LoVo (cell line): ENCODE data around the gene PLXDC2.
"Not testable (repeated sequence)": the region's sequence is repeated elsewhere in the genome, so short reads cannot be mapped to it uniquely, and the experiment has no call there.

ENCODE experiments used
- DNase-seq: peaks from one replicate; pipeline ENCODE4 v3.0.0-alpha.2; 2016; ENCODE audit warnings: low spot score

PLXDC2 gene

GRCh38 chr10:19979628-19980027, 163.4 kb downstream of the PLXDC2 start:
- no peak for DNase-seq

- DNase-seq, result no peak
These were observed 167.8 kb downstream of the PLXDC2 start for GRCh38 chr10:19983880-19984565.

GRCh38 chr10:19985745-19986144, 169.5 kb downstream of the PLXDC2 start:
- DNase-seq, result no peak

- DNase-seq, result no peak
These were observed 170.4 kb downstream of the PLXDC2 start for GRCh38 chr10:19986591-19986990.

- DNase-seq, result no peak
These were observed 171.7 kb downstream of the PLXDC2 start for GRCh38 chr10:19987931-19988330.

DNA sequence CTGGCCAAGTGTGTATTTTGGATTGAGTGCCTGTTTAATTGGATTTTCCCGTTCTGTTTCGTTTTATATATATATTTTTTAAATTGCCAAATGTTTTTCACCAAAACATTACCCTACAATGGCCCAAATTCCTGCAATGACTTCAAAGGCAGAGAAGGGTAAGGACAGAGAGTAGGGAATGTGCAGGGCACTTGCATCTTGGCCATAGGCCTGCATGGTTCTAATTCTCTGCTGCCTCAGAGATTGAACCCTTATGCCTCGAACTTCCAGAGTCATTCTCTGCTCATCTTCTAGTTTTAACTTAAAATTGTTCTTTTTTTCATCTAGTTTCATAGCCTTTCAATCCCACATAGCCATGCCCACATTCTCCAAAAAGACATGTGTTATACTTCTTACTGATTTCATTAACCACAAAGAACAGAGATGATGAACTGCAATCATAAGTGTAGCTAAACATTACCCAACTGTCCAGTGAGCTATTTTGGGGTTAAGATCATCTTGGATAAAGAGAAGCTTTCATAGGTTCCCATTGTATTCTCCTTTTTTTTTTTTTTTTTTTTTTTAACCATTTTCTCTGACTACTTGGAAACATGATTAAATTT, 177.6 kb downstream of the PLXDC2 start:
- no peak for DNase-seq

GRCh38 chr10:19998482-19998881, 182.2 kb downstream of the PLXDC2 start:
- no peak for DNase-seq

DNA sequence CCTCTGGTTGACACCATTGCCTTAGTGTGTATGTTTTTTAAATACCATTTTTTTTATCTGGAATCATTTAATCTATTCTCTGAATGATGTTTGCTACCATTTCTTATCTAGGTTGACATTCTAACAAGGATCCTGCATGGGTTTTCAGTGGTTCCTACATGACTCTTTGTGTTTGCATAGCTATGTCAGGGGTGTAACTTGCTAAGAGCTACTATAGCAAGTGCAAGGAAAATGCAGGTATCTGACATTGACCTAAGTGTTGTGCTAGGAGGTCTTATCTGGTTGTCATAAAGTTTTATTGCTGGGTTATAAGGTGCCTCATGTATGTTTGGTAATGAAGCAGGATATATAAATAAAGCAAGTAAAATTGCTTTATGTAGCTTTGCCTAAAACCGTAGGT, 183.2 kb downstream of the PLXDC2 start:
- DNase-seq, result no peak

- DNase-seq, result not testable (repeated sequence)
These were observed 185.8 kb downstream of the PLXDC2 start for GRCh38 chr10:20002026-20002425.

GRCh38 chr10:20002657-20003056, 186.4 kb downstream of the PLXDC2 start:
- no peak for DNase-seq

GRCh38 chr10:20004087-20004523, 187.9 kb downstream of the PLXDC2 start:
- DNase-seq, result no peak

DNA sequence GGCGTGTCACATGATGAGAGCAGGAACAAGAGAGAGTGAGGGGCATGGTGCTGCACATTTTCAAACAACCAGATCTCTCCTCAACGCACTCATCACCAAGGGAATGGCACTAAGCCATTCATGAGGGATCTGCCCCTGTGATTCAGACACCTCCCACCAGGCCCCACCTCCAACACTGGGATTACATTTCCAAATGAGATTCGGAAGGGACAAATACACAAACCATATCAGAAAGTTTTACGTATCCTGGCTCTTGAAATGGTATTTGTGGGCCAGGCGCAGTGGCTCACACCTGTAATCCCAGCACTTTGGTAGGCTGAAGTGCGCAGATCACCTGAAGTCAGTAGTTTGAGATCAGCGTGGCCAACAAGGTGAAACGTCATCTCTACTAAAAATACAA, 189.4 kb downstream of the PLXDC2 start:
- no peak for DNase-seq

DNA sequence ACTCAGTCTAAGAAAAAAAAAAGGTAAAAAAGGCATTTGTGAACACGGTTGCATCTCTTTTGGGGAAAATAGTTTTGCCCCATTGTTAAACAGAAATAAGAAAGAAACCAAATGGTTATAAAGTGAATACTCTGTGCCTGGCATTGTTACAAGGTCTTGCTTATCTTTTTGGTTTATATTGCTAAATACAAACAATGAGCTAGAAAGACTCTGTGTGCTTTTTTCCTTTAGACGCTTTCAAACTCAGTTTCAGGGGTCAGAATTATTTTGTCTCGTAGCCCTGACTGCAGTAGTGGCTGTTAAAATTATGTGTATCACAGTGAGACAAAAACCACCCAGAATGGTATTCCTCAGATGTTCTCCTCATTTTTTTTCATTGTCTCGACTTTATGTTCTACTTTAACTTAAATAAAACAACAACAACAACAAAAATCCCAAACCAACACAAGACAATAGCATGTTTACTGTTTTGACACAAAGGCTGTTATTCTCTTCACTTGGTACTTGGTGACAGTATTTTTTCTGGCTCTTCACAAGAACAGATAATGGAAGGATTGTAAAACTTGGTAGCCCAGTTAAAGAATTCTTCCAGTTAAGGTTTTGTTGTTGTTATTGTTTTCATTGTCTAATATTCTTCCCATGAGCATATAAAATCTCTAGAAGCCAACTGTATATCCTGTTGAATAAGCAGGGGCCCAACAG, 190.1 kb downstream of the PLXDC2 start:
- no peak for DNase-seq

DNA sequence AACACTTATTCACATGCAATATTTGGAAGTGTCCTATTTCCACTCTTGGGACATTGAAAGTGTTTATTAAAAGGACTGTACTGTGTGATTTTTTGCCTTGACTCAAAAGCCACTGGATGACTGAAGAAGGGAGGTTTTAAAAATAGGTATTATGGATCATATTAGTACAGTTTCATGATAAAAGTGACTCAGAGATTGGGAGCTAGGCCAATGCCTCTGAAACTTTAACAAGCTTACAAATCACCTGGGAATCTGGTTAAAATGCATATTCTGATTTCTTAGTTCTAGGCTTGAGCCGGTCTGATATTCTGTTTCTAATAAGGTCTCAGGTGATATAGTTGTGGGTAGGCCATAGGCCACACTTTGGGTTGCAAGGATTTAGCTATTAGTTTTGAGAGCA, 191.2 kb downstream of the PLXDC2 start:
- no peak for DNase-seq

DNA sequence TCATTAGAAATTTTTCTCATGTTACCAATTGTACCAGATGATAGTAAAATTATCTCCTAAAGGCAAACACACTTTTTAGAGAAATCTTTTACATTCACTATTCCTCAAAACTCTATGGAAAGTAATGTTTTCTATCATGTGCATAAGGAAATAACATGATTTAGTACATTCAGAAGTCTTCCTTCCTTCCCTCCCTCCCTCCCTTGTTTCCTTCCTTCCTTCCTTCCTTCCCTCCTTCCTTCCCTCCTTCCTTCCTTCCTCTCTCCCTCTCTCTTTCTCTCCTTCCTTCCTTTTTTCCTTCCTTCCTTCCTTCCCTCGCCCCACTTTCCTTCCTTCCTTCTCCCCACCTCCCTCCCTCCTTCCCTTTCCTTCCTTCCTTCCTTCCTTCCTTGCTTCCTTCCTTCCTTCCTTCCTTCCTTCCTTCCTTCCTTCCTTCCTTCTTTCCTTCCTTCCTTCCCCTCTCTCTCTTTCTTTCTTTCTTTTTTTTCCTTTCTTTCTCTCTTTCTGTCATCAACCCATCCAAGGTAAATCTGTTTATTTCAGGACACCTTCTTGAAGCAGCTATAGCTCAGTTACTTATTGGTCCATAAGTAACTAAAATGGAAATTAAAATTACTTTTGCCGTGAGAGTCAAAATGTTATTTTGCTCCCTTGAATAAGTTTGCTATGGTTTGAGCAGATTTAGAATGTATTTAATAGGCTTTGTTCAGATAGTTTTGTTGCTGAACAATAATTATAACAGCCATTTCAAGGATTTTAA, 197.9 kb downstream of the PLXDC2 start:
- DNase-seq, result no peak

GRCh38 chr10:20017961-20018360, 201.7 kb downstream of the PLXDC2 start:
- DNase-seq, result no peak

DNA sequence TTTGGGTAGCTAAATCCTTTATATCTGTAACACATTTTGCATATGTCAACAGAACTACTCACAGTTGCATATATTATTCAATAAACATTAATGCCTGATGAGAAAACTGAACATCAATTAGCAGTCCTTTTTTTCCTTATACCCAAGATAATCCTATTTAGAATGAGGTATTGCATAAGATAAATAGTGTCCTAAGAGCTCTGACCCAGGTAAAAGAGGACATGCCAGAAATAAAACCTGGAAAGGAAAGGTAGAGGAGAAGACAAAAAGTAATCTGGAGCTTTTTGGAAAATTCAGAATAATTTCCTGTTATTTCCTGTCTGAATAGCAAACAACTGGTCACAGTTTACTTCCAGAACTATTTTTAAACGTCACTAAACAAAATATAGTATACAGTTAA, 204.4 kb downstream of the PLXDC2 start:
- DNase-seq, result no peak

DNA sequence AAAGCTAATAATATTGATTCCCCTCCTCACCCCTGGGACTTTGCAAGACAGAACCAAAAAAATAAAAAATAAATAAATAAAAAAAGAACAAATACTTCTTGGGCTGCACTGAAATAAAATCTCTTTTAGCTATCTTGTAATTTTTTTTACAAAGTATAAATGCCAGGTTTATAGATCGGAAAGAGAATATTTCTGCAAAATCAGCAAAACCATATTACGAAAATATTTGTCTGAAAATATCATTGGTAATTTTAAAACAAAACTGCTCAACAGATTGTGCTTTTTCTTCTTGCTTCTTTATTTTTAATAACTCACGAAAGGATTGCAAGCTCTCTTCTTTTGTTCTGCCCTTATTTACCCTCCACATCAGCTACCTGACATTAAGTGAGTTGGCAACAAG, 213.3 kb downstream of the PLXDC2 start:
- DNase-seq, result no peak

- no peak for DNase-seq
These were observed 217.2 kb downstream of the PLXDC2 start for GRCh38 chr10:20033476-20033875.

- DNase-seq, result no peak
These were observed 218.5 kb downstream of the PLXDC2 start for GRCh38 chr10:20034732-20035131.

GRCh38 chr10:20040012-20040411, 223.8 kb downstream of the PLXDC2 start:
- no peak for DNase-seq

- no peak for DNase-seq
These were observed 225.7 kb downstream of the PLXDC2 start for GRCh38 chr10:20041931-20042330.

DNA sequence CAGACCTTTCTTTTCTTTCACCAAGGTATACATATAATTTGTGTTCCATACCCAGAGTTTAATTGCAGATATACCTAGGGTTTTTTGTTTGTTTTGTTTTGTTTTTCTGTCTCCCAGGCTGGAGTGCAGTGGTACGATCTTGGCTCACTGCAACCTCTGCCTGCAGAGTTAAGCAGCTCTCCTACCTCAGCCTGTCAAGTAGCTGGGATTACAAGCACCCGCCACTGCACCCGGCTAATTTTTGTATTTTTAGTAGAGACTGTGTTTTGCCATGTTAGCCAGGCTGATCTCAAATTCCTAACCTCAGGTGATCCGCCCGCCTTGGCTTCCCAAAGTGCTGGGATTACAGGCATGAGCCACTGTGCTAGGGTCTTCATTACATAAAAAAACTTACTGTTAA, 228.9 kb downstream of the PLXDC2 start:
- not testable (repeated sequence) for DNase-seq
